CD14-positive monocyte (primary cell): Measurements from ENCODE around the gene TOP3A. TPM values are rescaled to one million over a fixed set of nuclear protein-coding genes. Genes with fewer than 3 reads are reported as not detected.

Experiments used
- DNase-seq, 3 donors: peaks; one replicate each; pipeline ENCODE4 v3.0.0-alpha.2; 2011 to 2022
- H2AFZ ChIP-seq: 2 replicates; pipeline ENCODE4 v1.6.0; 2012; ENCODE audit warnings: mild to moderate bottlenecking, low read depth, low read length, inconsistent platforms; ENCODE audit not compliant: insufficient read depth, poor library complexity, severe bottlenecking
- H3K27ac ChIP-seq, 2 donors: 1 replicate in 1 of 2; 2 replicates in 1 of 2; pipeline ENCODE4 v1.5.1; 2012 to 2013; ENCODE audit warnings: low read length in 2 of 2, control low read depth in 1 of 2, inconsistent platforms in 1 of 2, low read depth in 1 of 2, mild to moderate bottlenecking in 1 of 2
- H3K27me3 ChIP-seq, 2 donors: one replicate each; pipeline versions ENCODE4 v1.6.0 to v1.6.1; 2011 to 2013; ENCODE audit warnings: low read length in 2 of 2; ENCODE audit not compliant: control insufficient read depth in 2 of 2, insufficient read depth in 2 of 2
- H3K36me3 ChIP-seq, 2 donors: replicated peaks in 1 of 2; 1 replicate in 1 of 2; 2 replicates in 1 of 2; pipeline versions ENCODE4 v1.5.1 to v1.6.1; 2012 to 2013; ENCODE audit warnings: low read length in 2 of 2, control low read depth in 1 of 2, inconsistent platforms in 1 of 2, mild to moderate bottlenecking in 1 of 2; ENCODE audit not compliant: insufficient read depth in 2 of 2, control insufficient read depth in 1 of 2
- H3K4me1 ChIP-seq, 2 donors: 1 replicate in 1 of 2; 2 replicates in 1 of 2; pipeline versions ENCODE4 v1.5.1 to v1.6.1; 2012 to 2013; ENCODE audit warnings: low read length in 2 of 2, control low read depth in 1 of 2, inconsistent platforms in 1 of 2, mild to moderate bottlenecking in 1 of 2, moderate library complexity in 1 of 2; ENCODE audit not compliant: insufficient read depth in 2 of 2, control insufficient read depth in 1 of 2
- H3K4me2 ChIP-seq: replicated peaks from 2 replicates; pipeline ENCODE3; 2012; ENCODE audit warnings: low read length, moderate library complexity, mild to moderate bottlenecking; ENCODE audit not compliant: poor library complexity, severe bottlenecking; ENCODE audit errors: extremely low read depth
- H3K4me3 ChIP-seq, 3 experiments: fragments of 200-600 bp in 1 of 3; sonication (generic) in 1 of 3; replicated peaks in 1 of 3; 1 replicate in 2 of 3; 2 replicates in 1 of 3; pipeline ENCODE4 v1.5.1; 2011 to 2013; ENCODE audit warnings: low read length in 3 of 3, mild to moderate bottlenecking in 3 of 3, control low read depth in 2 of 3, low read depth in 2 of 3, inconsistent platforms in 1 of 3, moderate library complexity in 1 of 3
- H3K79me2 ChIP-seq: 2 replicates; pipeline ENCODE4 v1.6.0; 2012; ENCODE audit warnings: mild to moderate bottlenecking, control low read depth, inconsistent platforms, low read length, moderate library complexity; ENCODE audit not compliant: insufficient read depth
- H3K9ac ChIP-seq: 2 replicates; pipeline ENCODE4 v1.6.0; 2017; ENCODE audit warnings: low read length, mild to moderate bottlenecking; ENCODE audit not compliant: insufficient read depth, poor library complexity, severe bottlenecking
- H3K9me3 ChIP-seq, 2 donors: replicated peaks in 1 of 2; 1 replicate in 1 of 2; 2 replicates in 1 of 2; pipeline versions ENCODE4 v1.5.1 to v1.6.1; 2012 to 2013; ENCODE audit warnings: low read length in 2 of 2, control low read depth in 1 of 2; ENCODE audit not compliant: control insufficient read depth in 1 of 2, insufficient read depth in 1 of 2
- H4K20me1 ChIP-seq: 2 replicates; pipeline ENCODE4 v1.6.0; 2012; ENCODE audit warnings: mild to moderate bottlenecking, low read length, control low read depth, moderate library complexity; ENCODE audit not compliant: insufficient read depth
- H3K27ac Mint-ChIP-seq, 7 donors: one replicate each; pipeline ENCODE4 v1.8.0; 2020; ENCODE audit warnings: mild to moderate bottlenecking in 7 of 7, mixed read lengths in 7 of 7, moderate library complexity in 6 of 7, inconsistent platforms in 2 of 7
- H3K27me3 Mint-ChIP-seq, 3 donors: one replicate each; pipeline ENCODE4 v1.8.0; 2021 to 2022; ENCODE audit warnings: low read depth in 3 of 3, mild to moderate bottlenecking in 3 of 3, mixed read lengths in 3 of 3, moderate library complexity in 3 of 3, inconsistent platforms in 1 of 3
- H3K36me3 Mint-ChIP-seq, 2 donors: one replicate each; pipeline ENCODE4 v1.8.0; 2020; ENCODE audit warnings: mixed read lengths in 2 of 2, inconsistent platforms in 1 of 2, mild to moderate bottlenecking in 1 of 2
- H3K4me1 Mint-ChIP-seq: one replicate; pipeline ENCODE4 v1.8.0; 2020; ENCODE audit warnings: mild to moderate bottlenecking, mixed read lengths
- H3K4me3 Mint-ChIP-seq, 2 donors: one replicate each; pipeline ENCODE4 v1.8.0; 2020; ENCODE audit warnings: mild to moderate bottlenecking in 2 of 2, mixed read lengths in 2 of 2, moderate library complexity in 1 of 2
- H3K9me3 Mint-ChIP-seq, 7 donors: one replicate each; pipeline ENCODE4 v1.8.0; 2020 to 2022; ENCODE audit warnings: mixed read lengths in 7 of 7, mild to moderate bottlenecking in 6 of 7, moderate library complexity in 6 of 7, inconsistent platforms in 2 of 7
- WGBS: methylation state at CpG from one replicate; pipeline ENCODE4 v1.1.5; 2013; ENCODE audit warnings: missing lambda C conversion rate; ENCODE audit not compliant: insufficient coverage; 5-methylcytosine and 5-hydroxymethylcytosine counted together
- intact Hi-C, 2 donors: fragments of 100-400 bp; cut with micrococcal nuclease; formaldehyde crosslinking; loops; one replicate each; pipeline versions ENCODE4 v1.15.0 to v1.15.1; 2023
- polyA plus RNA-seq, 3 donors: library from polyadenylated mRNA; depleted of rRNA in 1 of 3; unstranded in 2 of 3; stranded (reverse) in 1 of 3; fragments of 300-500 nt in 2 of 3; fragments of >200 nt in 1 of 3; fragmentation: Illumina TruSeq in 2 of 3; gene quantifications; 1 replicate in 2 of 3; 2 replicates in 1 of 3; pipeline ENCODE4 v1.2.3, GENCODE V29; 2012 to 2021
- TF ChIP-seq, protein P1 (sequence below): fragments of 200-600 bp; IDR thresholded peaks from one replicate; pipeline ENCODE4 v1.8.0; 2022; ENCODE audit warnings: antibody characterized with exemption, mild to moderate bottlenecking

Gene TOP3A
- polyA plus RNA-seq, 3 donors: 15.2 to 25.6 (median 22.3) TPM

DNA sequence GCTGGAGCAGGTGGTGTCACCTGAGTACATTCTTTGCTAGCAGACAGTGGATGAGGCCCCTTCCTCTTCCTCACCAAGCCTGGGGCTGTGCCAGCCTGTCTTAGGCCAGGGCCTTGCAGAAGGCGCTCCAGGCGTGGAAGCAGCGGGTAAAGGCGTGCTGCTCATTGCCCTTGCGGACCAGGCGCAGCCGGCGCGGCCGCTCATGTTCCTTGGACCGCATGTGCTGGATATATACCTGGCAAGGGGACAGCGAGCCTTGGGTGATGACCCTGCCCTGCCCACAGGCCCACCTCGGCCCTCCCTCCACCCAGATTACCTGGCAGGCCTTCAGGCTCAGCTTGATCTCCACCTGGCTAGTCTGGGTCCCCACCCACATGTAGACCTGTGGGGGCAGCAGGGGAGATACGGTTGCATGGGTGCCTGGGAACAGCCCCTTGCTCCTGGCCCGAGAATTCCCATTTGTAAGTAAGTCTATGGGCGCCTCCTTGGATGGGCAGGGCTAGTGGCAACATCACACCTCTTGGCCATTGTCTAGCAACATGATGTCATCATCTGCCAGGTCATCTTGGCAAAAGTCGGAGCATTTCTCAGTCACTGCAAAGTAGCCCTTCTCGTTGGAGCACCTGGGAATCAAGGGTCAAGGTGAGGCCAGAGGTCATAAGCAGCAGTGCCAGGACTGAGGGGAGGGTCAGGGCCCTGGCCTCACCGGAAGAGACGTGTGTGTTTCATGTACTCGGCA, 69.6 kb downstream of the TOP3A start:
- peaks cover 68 to 80% of the 10 kb centered on the region in 2 donors for H3K36me3 ChIP-seq
- H3K27ac Mint-ChIP-seq: peak overlapping the region in 3 of 7 donors; percentile 40 to 54 (median 43)

DNA sequence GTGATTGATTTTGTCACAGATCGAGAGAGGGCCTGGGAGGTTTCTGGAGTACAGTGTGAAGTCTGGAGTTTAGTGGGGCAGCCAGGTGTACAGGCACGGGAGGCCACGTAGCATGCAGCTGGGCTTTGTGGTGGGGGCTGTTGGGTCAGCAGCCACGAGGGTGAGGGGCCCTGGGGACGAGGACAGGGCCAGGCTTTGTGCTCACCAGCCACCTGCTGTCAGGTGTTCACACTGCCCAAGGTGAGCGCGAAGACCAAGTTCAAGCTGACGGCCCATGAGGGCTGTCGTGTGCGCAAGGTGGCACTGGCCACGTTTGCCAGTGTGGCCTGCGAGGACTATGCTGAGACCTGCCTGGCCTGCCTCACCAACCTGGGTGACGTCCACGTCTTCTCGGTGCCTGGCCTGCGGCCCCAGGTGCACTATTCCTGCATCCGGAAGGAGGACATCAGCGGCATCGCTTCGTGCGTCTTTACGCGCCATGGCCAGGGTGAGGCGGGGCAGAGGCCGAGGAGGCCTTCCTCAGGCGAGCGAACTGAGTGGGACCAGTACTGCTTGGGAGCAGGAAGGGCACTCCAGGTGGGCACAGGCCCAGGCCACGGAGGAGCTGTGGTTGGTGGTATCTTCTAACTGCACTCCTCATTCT, 73.4 kb downstream of the TOP3A start:
- H4K20me1 ChIP-seq: peaks cover 26% of the 10 kb centered on the region
- TF ChIP-seq, protein P1, sequence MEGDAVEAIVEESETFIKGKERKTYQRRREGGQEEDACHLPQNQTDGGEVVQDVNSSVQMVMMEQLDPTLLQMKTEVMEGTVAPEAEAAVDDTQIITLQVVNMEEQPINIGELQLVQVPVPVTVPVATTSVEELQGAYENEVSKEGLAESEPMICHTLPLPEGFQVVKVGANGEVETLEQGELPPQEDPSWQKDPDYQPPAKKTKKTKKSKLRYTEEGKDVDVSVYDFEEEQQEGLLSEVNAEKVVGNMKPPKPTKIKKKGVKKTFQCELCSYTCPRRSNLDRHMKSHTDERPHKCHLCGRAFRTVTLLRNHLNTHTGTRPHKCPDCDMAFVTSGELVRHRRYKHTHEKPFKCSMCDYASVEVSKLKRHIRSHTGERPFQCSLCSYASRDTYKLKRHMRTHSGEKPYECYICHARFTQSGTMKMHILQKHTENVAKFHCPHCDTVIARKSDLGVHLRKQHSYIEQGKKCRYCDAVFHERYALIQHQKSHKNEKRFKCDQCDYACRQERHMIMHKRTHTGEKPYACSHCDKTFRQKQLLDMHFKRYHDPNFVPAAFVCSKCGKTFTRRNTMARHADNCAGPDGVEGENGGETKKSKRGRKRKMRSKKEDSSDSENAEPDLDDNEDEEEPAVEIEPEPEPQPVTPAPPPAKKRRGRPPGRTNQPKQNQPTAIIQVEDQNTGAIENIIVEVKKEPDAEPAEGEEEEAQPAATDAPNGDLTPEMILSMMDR: no peak
- H3K36me3 ChIP-seq: peaks cover 48 to 66% of the 10 kb centered on the region in 2 donors
- no peaks in the 10 kb centered on the region for H3K79me2 ChIP-seq
- H2AFZ ChIP-seq: no peak overlapping the region
- H3K27me3 ChIP-seq: no peaks in the 10 kb centered on the region
- Mint-ChIP-seq H3K4me1 (no peaks in the 10 kb centered on the region), H3K4me3 (no peak overlapping the region), H3K27me3 (peaks cover 0 to 2% (median 2%) of the 10 kb centered on the region in 3 donors), H3K9me3 (no peaks in the 10 kb centered on the region), H3K27ac (no peak overlapping the region), H3K36me3 (peaks cover 37 to 61% of the 10 kb centered on the region in 2 donors)
- H3K27ac ChIP-seq: no peak overlapping the region
- H3K9me3 ChIP-seq: no peaks in the 10 kb centered on the region
- DNase-seq: no peak
- no peaks in the 10 kb centered on the region for H3K4me1 ChIP-seq
- 94% methylated on average over 19 of the region's 28 CpGs for WGBS
- intact Hi-C loops: no loop called here
- H3K4me2 ChIP-seq: no peak overlapping the region
- H3K9ac ChIP-seq: no peak overlapping the region
- H3K4me3 ChIP-seq: no peak overlapping the region

More for the DNA sequence above, 69.6 kb downstream of the TOP3A start:
- H2AFZ ChIP-seq: no peak overlapping the region
- no peak overlapping the region for H3K4me2 ChIP-seq
- 94% methylated on average over 21 of the region's 21 CpGs for WGBS
- H3K27ac ChIP-seq: no peak overlapping the region
- no peak overlapping the region for H3K4me3 Mint-ChIP-seq
- DNase-seq: no peak
- TF ChIP-seq, protein P1: no peak
- H3K79me2 ChIP-seq: no peaks in the 10 kb centered on the region
- peaks cover 53 to 74% of the 10 kb centered on the region in 2 donors for H3K36me3 Mint-ChIP-seq
- H3K9ac ChIP-seq: no peak overlapping the region
- no peaks in the 10 kb centered on the region for H3K27me3 ChIP-seq
- H3K4me3 ChIP-seq: no peak overlapping the region
- H3K9me3 ChIP-seq: no peaks in the 10 kb centered on the region
- H3K27me3 Mint-ChIP-seq: peaks cover 0 to 5% (median 2%) of the 10 kb centered on the region in 3 donors
- peaks cover 6% of the 10 kb centered on the region for H3K4me1 Mint-ChIP-seq
- H4K20me1 ChIP-seq: peaks cover 57% of the 10 kb centered on the region
- H3K4me1 ChIP-seq: no peaks in the 10 kb centered on the region
- intact Hi-C loops: no loop called here
- H3K9me3 Mint-ChIP-seq: no peaks in the 10 kb centered on the region
